ENCODE measurements around the gene TBC1D21.

- TF ChIP-seq POLR2A (IDR thresholded peaks at IDR 0.05; ENCODE audit: low read depth, low read length) = no peak
- TF ChIP-seq CTCF (IDR thresholded peaks at IDR 0.05 in 2 of 3, conservative IDR thresholded peaks at IDR 0.05 in 1 of 3; ENCODE audit: control insufficient read depth in 2 of 3, extremely low read depth in 1 of 3, insufficient read depth in 1 of 3, low read depth in 3 of 3, low read length in 3 of 3) = no peak
- TF ChIP-seq CREM (IDR thresholded peaks at IDR 0.05; ENCODE audit: low read depth) = no peak
- TF ChIP-seq, protein P1, sequence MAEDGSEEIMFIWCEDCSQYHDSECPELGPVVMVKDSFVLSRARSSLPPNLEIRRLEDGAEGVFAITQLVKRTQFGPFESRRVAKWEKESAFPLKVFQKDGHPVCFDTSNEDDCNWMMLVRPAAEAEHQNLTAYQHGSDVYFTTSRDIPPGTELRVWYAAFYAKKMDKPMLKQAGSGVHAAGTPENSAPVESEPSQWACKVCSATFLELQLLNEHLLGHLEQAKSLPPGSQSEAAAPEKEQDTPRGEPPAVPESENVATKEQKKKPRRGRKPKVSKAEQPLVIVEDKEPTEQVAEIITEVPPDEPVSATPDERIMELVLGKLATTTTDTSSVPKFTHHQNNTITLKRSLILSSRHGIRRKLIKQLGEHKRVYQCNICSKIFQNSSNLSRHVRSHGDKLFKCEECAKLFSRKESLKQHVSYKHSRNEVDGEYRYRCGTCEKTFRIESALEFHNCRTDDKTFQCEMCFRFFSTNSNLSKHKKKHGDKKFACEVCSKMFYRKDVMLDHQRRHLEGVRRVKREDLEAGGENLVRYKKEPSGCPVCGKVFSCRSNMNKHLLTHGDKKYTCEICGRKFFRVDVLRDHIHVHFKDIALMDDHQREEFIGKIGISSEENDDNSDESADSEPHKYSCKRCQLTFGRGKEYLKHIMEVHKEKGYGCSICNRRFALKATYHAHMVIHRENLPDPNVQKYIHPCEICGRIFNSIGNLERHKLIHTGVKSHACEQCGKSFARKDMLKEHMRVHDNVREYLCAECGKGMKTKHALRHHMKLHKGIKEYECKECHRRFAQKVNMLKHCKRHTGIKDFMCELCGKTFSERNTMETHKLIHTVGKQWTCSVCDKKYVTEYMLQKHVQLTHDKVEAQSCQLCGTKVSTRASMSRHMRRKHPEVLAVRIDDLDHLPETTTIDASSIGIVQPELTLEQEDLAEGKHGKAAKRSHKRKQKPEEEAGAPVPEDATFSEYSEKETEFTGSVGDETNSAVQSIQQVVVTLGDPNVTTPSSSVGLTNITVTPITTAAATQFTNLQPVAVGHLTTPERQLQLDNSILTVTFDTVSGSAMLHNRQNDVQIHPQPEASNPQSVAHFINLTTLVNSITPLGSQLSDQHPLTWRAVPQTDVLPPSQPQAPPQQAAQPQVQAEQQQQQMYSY (CRISPR knock-in tag; IDR thresholded peaks at IDR 0.05) = no peak
- TF ChIP-seq CHD2 (IDR thresholded peaks at IDR 0.05; ENCODE audit: borderline replicate concordance, low read depth, low read length) = no peak
- no peak for TF ChIP-seq EP300 (IDR thresholded peaks at IDR 0.05; ENCODE audit: borderline replicate concordance in 1 of 2, control insufficient read depth in 1 of 2, low read depth in 2 of 2, low read length in 2 of 2)
- TF ChIP-seq HDAC2 (IDR thresholded peaks at IDR 0.05) = no peak
- TF ChIP-seq BHLHE40 (IDR thresholded peaks at IDR 0.05; ENCODE audit: borderline replicate concordance in 1 of 2, low read depth in 2 of 2, low read length in 1 of 2) = no peak
- TF ChIP-seq CEBPB (IDR thresholded peaks at IDR 0.05; ENCODE audit: borderline replicate concordance in 1 of 2, low read depth in 2 of 2, low read length in 2 of 2) = no peak
- TF ChIP-seq POLR2AphosphoS5 (IDR thresholded peaks at IDR 0.05; ENCODE audit: low read length) = no peak
- no peak for TF ChIP-seq NRF1 (conservative IDR thresholded peaks at IDR 0.05; ENCODE audit: low read depth, low read length)
- TF ChIP-seq MTA3 (IDR thresholded peaks at IDR 0.05; ENCODE audit: borderline replicate concordance, low read length) = no peak
- TF ChIP-seq TCF7 (IDR thresholded peaks at IDR 0.05; ENCODE audit: borderline replicate concordance) = no peak
- TF ChIP-seq POLR2AphosphoS2 (IDR thresholded peaks at IDR 0.05; ENCODE audit: low read depth, low read length) = no peak
Measured at GRCh38 chr15:73867956-73868355, 5.4 kb upstream of the TBC1D21 start.
